HUES48 (cell line): ENCODE results near the gene ANO2.

Experiments
- H3K27ac ChIP-seq: one replicate; pipeline ENCODE4 v1.7.0; 2013; ENCODE audit warnings: low read depth, low read length, inconsistent platforms
- H3K27me3 ChIP-seq: 2 replicates; pipeline ENCODE4 v1.6.1; 2013; ENCODE audit warnings: mild to moderate bottlenecking, low read length; ENCODE audit not compliant: control insufficient read depth, insufficient read depth
- H3K36me3 ChIP-seq: 2 replicates; pipeline ENCODE4 v1.6.1; 2013; ENCODE audit warnings: low read length; ENCODE audit not compliant: control insufficient read depth, insufficient read depth
- H3K4me1 ChIP-seq: 2 replicates; pipeline ENCODE4 v1.6.1; 2013; ENCODE audit warnings: mild to moderate bottlenecking, low read length; ENCODE audit not compliant: control insufficient read depth, insufficient read depth
- H3K4me3 ChIP-seq: 2 replicates; pipeline ENCODE4 v1.5.1; 2013; ENCODE audit warnings: mild to moderate bottlenecking, low read depth, low read length
- H3K9ac ChIP-seq: 2 replicates; pipeline ENCODE4 v1.6.1; 2013; ENCODE audit warnings: mild to moderate bottlenecking, low read depth, low read length, moderate library complexity
- H3K9me3 ChIP-seq: 2 replicates; pipeline ENCODE4 v1.6.1; 2013; ENCODE audit warnings: low read length; ENCODE audit not compliant: control insufficient read depth, insufficient read depth

ANO2 gene

DNA sequence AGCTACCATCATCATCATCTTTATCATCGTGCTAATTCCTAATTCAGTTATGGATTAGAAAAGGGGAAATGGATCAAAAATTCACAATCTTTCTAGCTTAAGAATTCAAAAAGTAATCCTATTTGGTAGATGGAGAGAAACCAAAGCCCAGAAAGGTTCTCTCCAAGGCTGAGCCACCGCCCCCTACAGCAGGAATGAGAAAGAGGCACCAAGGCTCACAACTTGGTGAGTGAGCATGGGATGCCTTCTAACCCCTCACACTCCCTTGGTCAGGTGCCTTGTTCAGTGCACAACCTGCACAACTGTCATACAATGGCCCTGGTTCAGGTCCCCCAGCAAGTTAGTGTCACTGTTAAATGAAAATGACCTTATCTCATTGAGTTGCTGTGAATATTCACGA, 171.5 kb downstream of the ANO2 start:
- Histone ChIP-seq H3K27ac (no peak overlapping the region), H3K9me3 (no peaks in the 10 kb centered on the region), H3K4me3 (no peak overlapping the region), H3K4me1 (no peaks in the 10 kb centered on the region), H3K27me3 (no peaks in the 10 kb centered on the region), H3K36me3 (no peaks in the 10 kb centered on the region), H3K9ac (no peak overlapping the region)

DNA sequence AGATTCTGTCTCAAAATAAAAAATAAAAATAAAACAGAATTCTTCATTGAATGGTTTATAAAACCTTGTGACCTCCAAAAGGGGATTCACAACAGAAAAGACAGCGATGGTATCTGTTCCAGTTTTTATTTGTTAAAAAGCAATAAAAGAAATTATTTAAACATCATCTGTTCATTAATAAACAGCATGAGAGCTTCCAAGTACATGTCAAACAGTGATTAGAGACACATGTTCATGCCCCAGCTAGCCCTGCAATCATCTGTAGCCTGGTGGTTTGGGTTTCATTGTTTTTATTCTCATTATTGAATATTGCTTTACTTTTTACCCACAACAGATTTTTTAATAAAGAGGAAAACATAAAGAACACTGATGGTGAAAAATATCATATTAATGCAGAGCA, 173.3 kb downstream of the ANO2 start:
- no peaks in the 10 kb centered on the region for H3K27me3 ChIP-seq

DNA sequence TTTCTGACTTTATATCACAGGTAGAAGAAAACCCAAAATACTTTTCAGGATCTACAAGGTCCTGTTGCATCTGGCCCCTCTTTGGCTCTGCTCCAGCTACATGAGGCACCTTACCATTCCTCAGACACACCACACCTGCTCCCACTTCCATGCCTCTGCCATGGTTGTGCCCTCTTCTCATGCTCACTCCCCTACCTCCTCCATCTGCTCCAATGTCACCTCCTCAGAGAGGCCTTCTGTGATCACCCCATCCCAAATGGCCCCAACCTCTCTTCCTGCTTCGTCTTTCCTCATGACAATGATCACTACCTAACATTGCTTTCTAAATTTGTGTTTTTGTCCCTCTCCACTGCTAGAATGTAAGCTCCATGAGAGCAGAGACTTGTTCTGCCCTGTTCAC, 174.3 kb downstream of the ANO2 start:
- Histone ChIP-seq H3K27ac (no peak overlapping the region), H3K4me1 (no peaks in the 10 kb centered on the region), H3K36me3 (no peaks in the 10 kb centered on the region), H3K27me3 (no peaks in the 10 kb centered on the region), H3K9ac (no peak overlapping the region), H3K4me3 (no peak overlapping the region), H3K9me3 (no peaks in the 10 kb centered on the region)

More for the DNA sequence above, 173.3 kb downstream of the ANO2 start:
- H3K4me3 ChIP-seq = no peak overlapping the region
- H3K4me1 ChIP-seq = no peaks in the 10 kb centered on the region
- H3K9me3 ChIP-seq = no peaks in the 10 kb centered on the region
- no peaks in the 10 kb centered on the region for H3K36me3 ChIP-seq
- no peak overlapping the region for H3K9ac ChIP-seq
- no peak overlapping the region for H3K27ac ChIP-seq

DNA sequence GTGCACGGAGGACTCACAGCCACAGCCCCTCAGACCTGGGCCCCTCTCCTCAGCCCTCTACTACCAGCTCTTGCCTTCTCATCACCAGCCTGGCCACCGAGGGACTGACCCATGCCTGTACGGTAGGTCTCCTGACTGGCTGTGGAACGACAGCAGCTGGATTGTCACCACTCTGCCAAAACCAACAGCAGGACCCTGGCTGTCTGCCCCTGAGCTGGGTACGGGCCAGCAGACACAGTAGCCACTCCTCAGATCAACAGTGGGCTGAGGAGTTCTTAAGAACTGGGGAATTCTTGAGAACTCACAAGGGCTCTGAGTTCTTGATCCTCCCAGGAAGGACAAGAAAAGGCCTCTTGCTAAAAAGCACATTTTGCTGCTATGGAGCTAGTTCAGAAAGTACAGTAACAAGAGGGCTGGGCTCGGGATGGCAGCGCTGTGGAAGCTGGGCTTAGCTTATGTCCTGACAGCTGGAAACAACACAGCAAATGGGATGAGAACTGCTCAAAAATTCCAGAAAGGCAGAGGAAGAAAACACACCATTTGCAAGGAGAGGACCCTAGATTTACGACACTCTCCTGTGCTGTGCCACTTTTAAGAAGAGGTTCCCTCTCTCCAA, 176.4 kb downstream of the ANO2 start:
- H3K27ac ChIP-seq = no peak overlapping the region
- H3K9ac ChIP-seq = no peak overlapping the region
- H3K27me3 ChIP-seq = no peaks in the 10 kb centered on the region
- H3K36me3 ChIP-seq = no peaks in the 10 kb centered on the region
- no peaks in the 10 kb centered on the region for H3K9me3 ChIP-seq
- no peaks in the 10 kb centered on the region for H3K4me1 ChIP-seq
- H3K4me3 ChIP-seq = no peak overlapping the region

DNA sequence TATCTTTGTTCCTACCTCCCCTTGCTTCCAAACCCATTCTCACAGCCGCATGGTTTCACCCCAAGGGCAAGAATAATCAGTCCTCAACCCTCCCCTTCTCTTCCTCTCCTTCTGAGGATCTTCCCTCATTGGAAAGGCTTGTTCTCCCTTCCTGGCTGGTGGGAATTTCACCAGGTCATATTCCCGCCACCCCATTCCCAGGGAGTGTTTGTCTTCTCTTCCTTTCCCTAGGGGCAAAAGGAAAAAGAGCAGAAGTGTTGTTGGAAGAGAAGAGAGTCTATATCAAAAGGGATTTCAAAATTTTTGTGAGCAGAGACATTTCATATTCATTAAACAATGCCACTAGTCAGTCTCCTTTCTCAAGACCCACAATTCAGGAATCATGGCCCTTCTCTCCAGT, 176.9 kb downstream of the ANO2 start:
- Histone ChIP-seq H3K36me3 (no peaks in the 10 kb centered on the region), H3K9ac (no peak overlapping the region), H3K4me3 (no peak overlapping the region), H3K27me3 (no peaks in the 10 kb centered on the region), H3K4me1 (no peaks in the 10 kb centered on the region), H3K27ac (no peak overlapping the region), H3K9me3 (no peaks in the 10 kb centered on the region)

DNA sequence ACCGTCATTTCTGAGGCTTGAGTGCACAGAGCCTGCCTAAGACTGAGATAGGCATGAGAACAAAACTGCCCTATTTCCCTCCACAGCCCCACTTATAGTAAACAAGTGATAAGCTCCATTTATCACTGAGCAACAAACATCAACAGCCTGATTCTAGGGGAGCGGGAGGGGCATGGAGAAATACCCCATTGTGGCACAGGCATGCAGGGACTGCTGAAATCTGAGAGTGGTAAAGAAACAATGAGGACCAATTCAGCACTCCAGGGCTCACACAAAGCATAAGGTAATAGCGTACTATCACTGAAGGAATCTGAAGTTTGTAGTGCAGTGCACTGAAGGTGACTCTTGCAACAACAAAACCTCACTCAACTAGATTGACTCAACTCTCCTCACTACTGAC, 186.7 kb downstream of the ANO2 start:
- H3K27me3 ChIP-seq = no peaks in the 10 kb centered on the region
- H3K9ac ChIP-seq = no peak overlapping the region
- no peak overlapping the region for H3K27ac ChIP-seq
- H3K36me3 ChIP-seq = no peaks in the 10 kb centered on the region
- H3K4me1 ChIP-seq = no peaks in the 10 kb centered on the region
- H3K4me3 ChIP-seq = no peak overlapping the region
- H3K9me3 ChIP-seq = peaks cover 4% of the 10 kb centered on the region

DNA sequence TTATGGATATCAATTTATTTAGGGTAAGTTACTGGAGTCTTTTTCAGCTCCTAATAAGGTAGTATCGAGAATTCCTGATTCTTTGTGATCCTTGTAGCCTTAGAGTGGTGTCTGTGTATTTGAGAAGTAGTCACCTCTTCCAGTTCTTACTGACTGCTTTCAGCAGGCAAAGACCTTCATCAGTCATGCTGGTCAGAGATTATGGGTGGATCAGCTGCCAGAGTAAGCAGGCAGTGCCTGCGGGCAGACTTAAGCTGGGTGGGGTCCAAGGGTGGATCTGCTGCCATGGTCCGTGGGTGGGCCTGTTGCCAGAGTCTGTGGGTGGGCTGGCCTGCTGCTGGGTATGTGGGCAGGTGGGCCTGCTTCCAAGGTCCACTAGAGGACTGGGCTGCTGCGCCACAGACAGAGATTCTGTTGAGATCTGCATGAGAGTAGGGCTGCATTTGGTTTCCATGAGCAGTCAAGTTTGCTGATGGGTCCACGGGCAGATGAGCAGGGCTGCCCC, 188.7 kb downstream of the ANO2 start:
- Histone ChIP-seq H3K9ac (no peak overlapping the region), H3K4me1 (no peaks in the 10 kb centered on the region), H3K4me3 (no peak overlapping the region), H3K27me3 (no peaks in the 10 kb centered on the region), H3K27ac (no peak overlapping the region), H3K36me3 (no peaks in the 10 kb centered on the region), H3K9me3 (peaks cover 4% of the 10 kb centered on the region)

DNA sequence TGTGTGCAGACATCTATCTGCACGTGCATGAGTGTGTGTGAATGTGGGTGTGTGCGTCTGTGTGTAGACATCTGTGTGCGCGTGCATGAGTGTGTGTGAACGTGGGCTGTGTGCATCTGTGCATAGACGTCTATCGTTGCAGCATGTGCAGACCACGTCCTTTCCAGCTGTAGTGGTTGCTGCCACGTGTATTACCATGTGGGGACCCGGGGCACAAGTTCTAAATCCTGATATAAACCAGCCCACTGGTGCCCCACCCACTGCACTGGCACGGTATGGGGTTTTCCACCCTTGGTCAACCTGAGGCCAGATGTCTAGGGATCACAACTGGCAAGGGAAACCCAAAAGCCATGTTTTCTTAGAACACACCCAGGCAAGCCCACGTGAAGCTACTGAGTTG, 197.0 kb downstream of the ANO2 start:
- H3K27ac ChIP-seq = no peak overlapping the region
- no peak overlapping the region for H3K4me3 ChIP-seq
- H3K9ac ChIP-seq = no peak overlapping the region
- no peaks in the 10 kb centered on the region for H3K4me1 ChIP-seq
- H3K36me3 ChIP-seq = no peaks in the 10 kb centered on the region
- no peaks in the 10 kb centered on the region for H3K9me3 ChIP-seq
- no peaks in the 10 kb centered on the region for H3K27me3 ChIP-seq

DNA sequence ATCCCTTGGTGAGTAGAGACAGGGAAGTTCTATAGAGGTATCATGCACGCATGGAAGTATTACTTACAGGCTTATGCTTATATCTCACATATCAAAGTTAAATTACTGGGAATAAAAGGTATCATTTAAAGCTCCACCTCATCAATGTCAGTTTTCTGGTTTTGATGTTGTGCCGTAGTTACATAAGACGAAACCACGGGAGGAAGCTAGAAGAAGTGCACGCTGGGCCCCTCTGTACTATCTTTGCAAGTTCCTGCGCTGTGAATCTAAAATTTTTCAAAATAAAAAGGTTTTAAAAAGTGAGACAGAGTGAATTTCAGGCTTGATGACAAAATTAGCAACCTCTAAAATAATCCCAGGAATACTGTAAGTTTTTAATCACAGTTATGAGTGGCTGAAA, 198.1 kb downstream of the ANO2 start:
- Histone ChIP-seq H3K4me3 (no peak overlapping the region), H3K9me3 (no peaks in the 10 kb centered on the region), H3K27me3 (no peaks in the 10 kb centered on the region), H3K9ac (no peak overlapping the region), H3K4me1 (no peaks in the 10 kb centered on the region), H3K27ac (no peak overlapping the region), H3K36me3 (no peaks in the 10 kb centered on the region)

DNA sequence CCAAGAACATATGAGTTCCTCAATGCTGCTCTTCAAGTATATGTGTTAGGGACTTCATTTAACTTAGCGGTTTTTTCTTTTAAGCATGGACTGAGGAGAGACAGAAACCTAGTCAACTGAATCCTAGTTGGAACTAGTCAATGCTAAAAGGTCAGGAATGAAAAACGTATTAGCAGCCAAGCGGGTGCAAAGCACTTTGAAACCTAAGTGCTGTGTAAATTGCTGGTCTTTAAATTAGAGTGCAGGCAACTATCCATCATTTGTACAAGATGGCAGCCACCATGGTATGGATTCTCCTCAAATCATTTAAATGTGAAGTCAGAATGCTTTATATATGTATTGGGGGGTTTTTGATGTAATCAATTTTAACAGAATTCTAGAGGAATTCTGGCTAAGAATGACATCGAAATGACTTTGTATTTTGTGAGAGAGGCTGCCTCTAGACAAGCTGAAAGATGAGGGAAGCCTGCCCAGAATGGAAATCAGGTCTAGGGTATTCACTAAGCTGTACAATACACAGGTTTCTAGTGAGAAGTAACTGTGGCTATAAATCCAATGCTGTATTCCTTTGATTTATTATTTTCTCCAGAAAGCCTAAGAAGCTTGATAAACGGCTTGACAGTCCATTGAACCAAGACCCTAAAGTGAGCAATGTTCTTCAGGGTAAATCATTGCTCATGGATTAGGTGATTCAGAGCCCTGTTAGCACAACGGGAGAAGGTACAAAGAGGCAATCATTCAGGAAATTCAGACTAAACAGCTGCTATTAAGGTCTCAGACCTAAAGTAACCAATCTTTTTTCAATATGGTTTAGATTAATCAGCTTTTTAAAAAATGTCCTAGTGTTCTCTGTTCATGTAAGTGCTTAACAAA, 198.8 kb downstream of the ANO2 start:
- H3K4me3 ChIP-seq = no peak overlapping the region
- H3K27ac ChIP-seq = no peak overlapping the region
- H3K27me3 ChIP-seq = no peaks in the 10 kb centered on the region
- no peaks in the 10 kb centered on the region for H3K9me3 ChIP-seq
- H3K36me3 ChIP-seq = no peaks in the 10 kb centered on the region
- H3K4me1 ChIP-seq = no peaks in the 10 kb centered on the region
- H3K9ac ChIP-seq = no peak overlapping the region

DNA sequence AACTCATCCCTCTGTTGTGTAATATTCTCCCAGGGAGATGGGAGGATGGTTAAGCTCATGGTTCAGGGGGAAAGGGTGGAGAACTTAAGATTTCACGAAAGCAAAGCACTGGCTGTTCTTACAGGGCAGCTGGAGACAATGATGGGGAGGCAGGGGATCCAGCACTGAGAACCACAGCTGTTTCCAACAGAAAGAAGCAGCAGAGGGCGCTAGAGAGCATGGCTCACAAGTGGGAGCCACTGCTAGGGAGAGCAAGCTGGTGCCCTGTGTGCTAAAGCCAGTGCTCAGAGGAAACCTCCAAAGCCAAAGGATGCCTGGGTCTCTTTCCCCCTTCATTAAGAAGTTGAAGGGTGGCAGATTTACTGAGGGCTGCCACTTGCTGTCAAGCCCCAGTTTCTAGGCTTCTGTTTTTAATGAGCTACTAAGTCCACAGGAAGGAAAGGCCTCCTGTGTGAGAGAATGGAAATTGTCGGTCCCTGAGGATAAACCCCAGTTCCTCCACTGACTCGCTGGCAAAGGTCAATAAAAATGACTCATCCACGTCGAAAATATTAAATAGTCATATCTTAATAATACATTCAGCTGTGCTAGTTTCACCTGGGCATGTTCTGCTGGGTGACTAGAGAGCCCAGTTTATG, 199.7 kb downstream of the ANO2 start:
- H3K4me1 ChIP-seq = no peaks in the 10 kb centered on the region
- no peaks in the 10 kb centered on the region for H3K36me3 ChIP-seq
- H3K4me3 ChIP-seq = no peak overlapping the region
- H3K27me3 ChIP-seq = no peaks in the 10 kb centered on the region
- no peak overlapping the region for H3K9ac ChIP-seq
- H3K9me3 ChIP-seq = no peaks in the 10 kb centered on the region
- H3K27ac ChIP-seq = no peak overlapping the region
